Activated CD4-positive, alpha-beta T cell treated with anti-CD3 and anti-CD28 coated beads, Interleukin-2, amount 50 U/mL, for 48 hours (primary cell): ENCODE data around the gene TTC27.
"Not testable (repeated sequence)": the region's sequence is repeated elsewhere in the genome, so short reads cannot be mapped to it uniquely, and the experiment has no call there.

Experiments used
- DNase-seq, 2 experiments: peaks; one replicate each; pipeline ENCODE4 v3.0.0-alpha.2; 2020

TTC27 gene

GRCh38 chr2:32721376-32721775, 93.5 kb downstream of the TTC27 start:
- DNase-seq = no peak

- DNase-seq = no peak
Observed at GRCh38 chr2:32723467-32724079, 95.7 kb downstream of the TTC27 start.

- not testable (repeated sequence) for DNase-seq
Observed at GRCh38 chr2:32726678-32727077, 98.8 kb downstream of the TTC27 start.

GRCh38 chr2:32727157-32727556, 99.3 kb downstream of the TTC27 start:
- DNase-seq = no peak

- not testable (repeated sequence) for DNase-seq
Observed at GRCh38 chr2:32730958-32731357, 103.1 kb downstream of the TTC27 start.

- DNase-seq = no peak
Observed at GRCh38 chr2:32732120-32732519, 104.3 kb downstream of the TTC27 start.

GRCh38 chr2:32732912-32733472, 105.1 kb downstream of the TTC27 start:
- no peak for DNase-seq

GRCh38 chr2:32735348-32735747, 107.5 kb downstream of the TTC27 start:
- no peak for DNase-seq

- no peak for DNase-seq
Observed at GRCh38 chr2:32738939-32739338, 111.1 kb downstream of the TTC27 start.

- DNase-seq = no peak
Observed at GRCh38 chr2:32739664-32740063, 111.8 kb downstream of the TTC27 start.

- no peak for DNase-seq
Observed at GRCh38 chr2:32741575-32741974, 113.7 kb downstream of the TTC27 start.

GRCh38 chr2:32742376-32742775, 114.5 kb downstream of the TTC27 start:
- no peak for DNase-seq

GRCh38 chr2:32743480-32744236, 115.8 kb downstream of the TTC27 start:
- DNase-seq = no peak

GRCh38 chr2:32745191-32745590, 117.3 kb downstream of the TTC27 start:
- no peak for DNase-seq

GRCh38 chr2:32745675-32746074, 117.8 kb downstream of the TTC27 start:
- DNase-seq = no peak

GRCh38 chr2:32746669-32747068, 118.8 kb downstream of the TTC27 start:
- no peak for DNase-seq

GRCh38 chr2:32748158-32748557, 120.3 kb downstream of the TTC27 start:
- no peak for DNase-seq

- no peak for DNase-seq
Observed at GRCh38 chr2:32750880-32751279, 123.0 kb downstream of the TTC27 start.

- DNase-seq = no peak
Observed at GRCh38 chr2:32752205-32752604, 124.4 kb downstream of the TTC27 start.

GRCh38 chr2:32752952-32753351, 125.1 kb downstream of the TTC27 start:
- no peak for DNase-seq

- DNase-seq = not testable (repeated sequence)
Observed at GRCh38 chr2:32754676-32755075, 126.8 kb downstream of the TTC27 start.

GRCh38 chr2:32755666-32756065, 127.8 kb downstream of the TTC27 start:
- no peak for DNase-seq

- no peak for DNase-seq
Observed at GRCh38 chr2:32756074-32756727, 128.4 kb downstream of the TTC27 start.

- no peak for DNase-seq
Observed at GRCh38 chr2:32758232-32758631, 130.4 kb downstream of the TTC27 start.
